COLO829 (cell line): ENCODE results near the gene MTMR2.
A peak's percentile ranks its signal among the peaks of the same experiment; 100 is the strongest.
"Not testable (repeated sequence)": the region's sequence is repeated elsewhere in the genome, so short reads cannot be mapped to it uniquely, and the experiment has no call there.

Source experiments
- DNase-seq: peaks from one replicate; pipeline ENCODE4 v3.0.0; 2012; ENCODE audit warnings: low spot score

MTMR2 gene

DNA sequence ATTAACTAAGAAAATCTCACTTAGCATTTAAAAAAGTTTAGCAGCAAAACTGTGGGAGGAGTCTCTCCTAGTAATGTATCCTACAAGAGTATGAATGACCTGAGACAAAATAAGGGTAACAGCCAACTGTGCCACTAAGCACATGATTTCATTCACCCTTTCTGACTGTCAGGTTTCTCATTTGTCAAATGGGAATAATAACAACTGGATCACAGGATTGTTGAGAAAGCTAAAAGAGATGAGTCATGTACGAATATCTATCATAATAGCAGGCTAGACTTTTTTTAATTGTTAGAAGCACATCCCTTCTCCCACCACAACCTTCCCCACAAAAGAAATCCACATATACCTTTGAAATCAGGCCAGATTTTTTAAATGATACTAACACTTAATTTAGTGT is 39.5 kb downstream of the MTMR2 start:
- no peak for DNase-seq

- DNase-seq = no peak
These were observed 40.5 kb downstream of the MTMR2 start for GRCh38 chr11:95883381-95883780.

DNA sequence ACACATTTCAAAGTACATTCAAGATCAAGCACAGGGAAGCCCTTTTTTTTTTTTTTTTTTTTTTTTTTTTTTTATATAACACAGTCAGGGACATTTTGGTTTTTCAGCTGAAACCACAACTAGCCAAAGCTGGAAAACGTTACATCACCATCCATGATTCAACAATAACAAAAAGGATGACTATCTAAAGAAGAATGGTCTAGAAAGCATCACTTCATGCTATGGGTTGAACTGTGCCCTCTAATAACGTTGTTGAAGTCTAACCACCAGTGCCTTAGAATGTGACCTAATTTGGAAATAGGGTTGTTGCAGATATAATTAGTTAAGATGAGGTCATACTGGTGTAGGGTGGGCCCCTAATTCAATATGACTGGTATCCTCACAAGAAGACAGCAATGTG is 46.6 kb downstream of the MTMR2 start:
- DNase-seq = no peak

DNA sequence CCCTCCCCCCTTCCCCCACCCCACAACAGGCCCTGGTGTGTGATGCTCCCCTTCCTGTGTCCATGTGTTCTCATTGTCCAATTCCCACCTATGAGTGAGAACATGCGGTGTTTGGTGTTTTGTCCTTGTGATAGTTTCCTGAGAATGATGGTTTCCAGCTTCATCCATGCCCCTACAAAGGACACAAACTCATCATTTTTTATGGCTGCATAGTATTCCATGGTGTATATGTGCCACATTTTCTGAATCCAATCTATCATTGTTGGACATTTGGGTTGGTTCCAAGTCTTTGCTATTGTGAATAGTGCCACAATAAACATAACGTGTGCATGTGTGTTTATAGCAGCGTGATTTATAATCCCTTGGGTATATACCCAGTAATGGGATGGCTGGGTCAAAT is 53.0 kb downstream of the MTMR2 start:
- DNase-seq = not testable (repeated sequence)

DNA sequence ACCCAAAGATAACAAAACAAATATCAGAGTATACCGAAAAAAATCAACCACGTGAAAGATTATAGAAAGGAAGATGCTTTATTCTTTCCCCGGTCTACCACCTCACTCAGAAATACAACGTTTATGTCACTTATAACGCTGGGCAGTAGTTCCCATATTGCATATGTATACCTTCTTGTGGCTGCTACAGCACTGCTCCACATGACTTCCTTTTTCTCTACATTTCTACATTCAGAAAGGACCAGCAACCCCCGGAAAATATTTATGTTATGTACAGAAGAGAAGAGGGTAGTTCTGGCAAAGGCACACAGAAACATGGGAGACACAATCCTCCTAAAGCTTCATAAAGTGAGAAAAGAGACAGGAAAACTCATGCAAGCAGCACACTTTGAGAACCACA is 56.8 kb downstream of the MTMR2 start:
- DNase-seq = no peak

DNA sequence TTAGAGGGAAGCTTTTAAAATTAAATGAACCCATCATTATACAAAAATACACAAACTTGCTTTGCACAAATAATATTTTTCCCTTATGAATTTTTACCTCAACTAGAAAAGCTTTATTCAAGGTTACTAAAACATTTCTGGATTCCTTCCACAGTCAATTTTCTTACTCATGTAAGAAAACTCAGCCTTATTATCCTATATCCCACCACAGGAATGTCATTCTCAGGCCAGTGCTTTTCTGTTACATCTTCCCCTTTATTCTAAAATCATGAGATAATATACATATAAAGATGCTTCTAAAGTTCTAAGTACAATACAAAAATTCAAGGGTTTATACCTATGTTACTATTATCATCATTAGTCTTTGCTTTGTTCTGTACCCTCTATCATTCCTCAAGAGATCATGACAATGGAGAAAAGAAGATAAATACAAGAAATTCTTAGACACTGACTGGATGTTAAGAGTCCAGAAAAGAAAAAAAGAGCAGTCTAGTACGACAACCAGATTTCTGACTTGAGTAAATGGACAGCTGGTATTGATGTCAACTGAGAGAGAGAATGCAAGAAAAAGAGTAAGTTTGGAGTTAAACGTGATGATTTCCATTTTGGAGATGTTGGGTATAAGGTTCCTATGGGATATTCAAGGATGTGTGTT is 60.3 kb downstream of the MTMR2 start:
- DNase-seq = no peak

- not testable (repeated sequence) for DNase-seq
These were observed 63.9 kb downstream of the MTMR2 start for GRCh38 chr11:95860024-95860423.

DNA sequence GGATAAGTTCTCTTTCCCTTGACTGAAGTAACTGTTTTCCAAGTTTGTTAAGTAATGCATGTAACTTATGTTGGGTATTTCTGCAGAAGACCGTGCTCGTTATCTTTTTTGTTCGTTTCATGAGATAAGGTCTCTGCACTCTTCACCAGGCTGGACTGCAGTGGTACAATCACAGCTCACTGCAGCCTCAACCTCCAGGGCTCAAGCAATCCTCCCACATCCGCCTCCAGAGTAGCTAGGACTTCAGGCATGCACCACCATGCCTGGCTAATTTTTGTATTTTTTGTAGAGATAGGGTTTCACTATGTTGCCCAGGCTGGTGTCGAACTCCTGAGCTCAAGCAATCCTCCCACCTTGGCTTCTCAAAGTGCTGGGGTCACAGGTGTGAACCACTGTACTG is 69.5 kb downstream of the MTMR2 start:
- DNase-seq = not testable (repeated sequence)

GRCh38 chr11:95853862-95854261 is 70.0 kb downstream of the MTMR2 start:
- no peak for DNase-seq

GRCh38 chr11:95853138-95853537 is 70.8 kb downstream of the MTMR2 start:
- DNase-seq = no peak

GRCh38 chr11:95850137-95850536 is 73.8 kb downstream of the MTMR2 start:
- DNase-seq = no peak

- DNase-seq = peak; percentile 45
These were observed 74.7 kb downstream of the MTMR2 start for GRCh38 chr11:95849087-95849825.

DNA sequence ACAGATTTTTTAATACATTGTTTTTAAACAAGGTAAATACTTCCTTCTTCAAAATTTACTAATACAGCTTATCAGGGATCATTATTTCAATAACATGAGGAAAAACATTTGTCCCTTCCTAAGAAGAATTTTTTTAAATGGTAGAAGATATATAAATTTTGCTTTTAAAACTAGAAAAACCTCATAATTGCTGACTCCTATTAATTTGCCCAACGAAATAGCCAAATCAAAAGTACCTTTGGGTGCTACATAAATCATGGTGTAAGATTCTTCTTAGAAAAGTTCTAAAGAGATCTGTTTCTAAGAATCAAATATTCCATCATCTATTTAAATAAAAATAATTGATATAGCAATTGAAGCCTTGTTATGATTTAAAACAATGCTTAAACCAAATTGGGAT is 78.7 kb downstream of the MTMR2 start:
- no peak for DNase-seq

DNA sequence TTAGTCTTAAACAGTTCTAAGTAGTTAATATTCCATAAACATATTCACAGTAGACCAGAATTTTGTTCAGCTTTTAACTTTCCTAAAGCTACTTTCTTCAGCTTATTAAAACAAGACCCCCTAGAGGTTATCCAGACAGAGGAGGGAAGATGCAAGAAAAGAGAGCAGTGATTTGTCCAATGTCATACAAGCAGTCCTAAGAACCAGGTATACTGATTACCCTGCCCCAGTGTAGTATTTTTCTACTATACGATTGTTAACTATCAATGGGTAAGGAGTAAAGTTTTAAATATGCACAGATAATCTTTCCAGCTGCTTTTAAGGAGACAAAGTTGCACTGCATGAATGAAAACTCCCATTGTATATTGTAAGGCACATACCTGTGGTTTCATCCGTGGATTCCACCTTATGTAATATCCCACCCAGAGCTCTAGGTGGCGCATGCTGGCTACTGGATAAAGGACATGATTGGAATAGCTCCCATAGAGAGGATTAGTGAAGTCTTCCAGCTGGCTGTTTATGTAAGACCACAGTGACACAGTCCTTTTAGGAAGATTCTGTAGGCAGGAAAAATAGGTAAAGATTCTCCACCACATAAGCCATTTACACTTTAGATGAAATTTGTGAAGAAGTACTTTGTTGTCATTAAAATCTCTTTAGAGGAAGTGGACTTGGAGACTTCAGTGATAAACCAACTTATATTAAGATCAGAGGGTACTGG is 88.0 kb downstream of the MTMR2 start:
- DNase-seq = peak; percentile 84

GRCh38 chr11:95835351-95835750 is 88.6 kb downstream of the MTMR2 start:
- no peak for DNase-seq

DNA sequence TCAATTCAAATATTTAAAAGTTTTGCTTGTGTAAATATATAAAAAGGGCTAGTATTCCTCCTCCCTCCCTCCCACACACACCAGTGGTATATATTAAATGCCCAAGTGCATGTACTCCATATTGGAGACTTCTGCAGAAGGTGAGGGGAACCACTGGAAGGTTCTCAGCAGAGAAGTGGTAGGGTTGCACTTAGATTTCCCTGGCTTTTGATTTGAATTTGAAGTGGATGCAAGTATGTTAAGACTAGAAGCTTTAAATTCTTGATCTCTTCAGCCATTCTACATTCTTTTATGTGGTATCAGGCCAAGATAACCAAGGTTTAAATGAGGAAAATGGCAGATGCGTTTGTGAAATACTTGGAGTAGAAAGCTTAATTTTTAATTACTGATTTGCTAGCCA is 90.5 kb downstream of the MTMR2 start:
- no peak for DNase-seq

DNA sequence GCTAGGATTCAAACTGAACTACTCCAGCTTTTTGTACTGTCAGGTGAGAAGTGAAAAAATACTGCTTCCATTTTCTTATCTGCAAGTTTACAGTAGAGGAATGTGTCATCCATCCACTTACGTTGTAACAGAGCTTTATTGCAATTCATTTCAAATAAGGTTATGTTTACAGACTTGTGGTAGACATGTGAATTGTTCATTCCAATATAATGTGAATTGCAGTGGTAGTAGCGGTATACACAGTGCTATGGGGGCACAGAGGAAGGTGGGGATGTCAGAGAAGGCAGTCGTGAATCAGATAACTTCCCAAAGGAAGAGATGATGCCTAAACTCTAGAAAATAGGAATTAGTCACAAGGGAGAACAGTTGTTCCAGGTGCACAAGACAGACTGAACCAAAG is 91.1 kb downstream of the MTMR2 start:
- DNase-seq = no peak

- peak; percentile 40 for DNase-seq
These were observed 92.6 kb downstream of the MTMR2 start for GRCh38 chr11:95831198-95831883.

DNA sequence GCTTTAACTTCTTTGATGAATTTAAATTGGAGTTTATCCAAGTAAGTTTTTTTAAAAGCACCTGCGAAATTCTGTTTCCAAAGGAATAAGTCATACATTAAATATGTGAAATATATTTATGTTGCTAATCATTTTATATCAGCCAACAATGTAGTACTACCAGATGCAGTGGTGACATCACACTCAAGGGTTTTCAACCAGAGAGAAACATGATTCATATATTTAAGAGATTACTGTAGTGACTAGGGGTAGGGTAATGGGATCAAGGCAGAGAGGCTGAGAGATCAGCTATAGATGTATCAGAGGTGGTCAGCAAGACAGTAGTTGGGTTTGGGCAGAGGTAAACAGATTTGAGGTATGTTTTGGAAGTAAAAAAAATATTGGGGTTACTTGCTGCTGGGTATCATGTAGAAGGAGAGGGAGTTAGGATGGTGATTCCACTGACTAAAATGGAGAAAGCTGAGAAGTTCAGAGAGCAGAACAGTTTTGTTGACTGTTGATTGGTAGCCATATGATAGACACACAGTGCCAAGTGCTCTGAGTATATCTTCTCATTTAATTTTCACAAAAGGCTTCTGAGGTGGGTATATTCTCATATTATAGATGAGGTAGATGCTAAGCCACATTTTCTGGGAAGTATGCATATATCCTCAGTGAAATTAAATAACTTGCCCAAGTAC is 94.2 kb downstream of the MTMR2 start:
- no peak for DNase-seq

DNA sequence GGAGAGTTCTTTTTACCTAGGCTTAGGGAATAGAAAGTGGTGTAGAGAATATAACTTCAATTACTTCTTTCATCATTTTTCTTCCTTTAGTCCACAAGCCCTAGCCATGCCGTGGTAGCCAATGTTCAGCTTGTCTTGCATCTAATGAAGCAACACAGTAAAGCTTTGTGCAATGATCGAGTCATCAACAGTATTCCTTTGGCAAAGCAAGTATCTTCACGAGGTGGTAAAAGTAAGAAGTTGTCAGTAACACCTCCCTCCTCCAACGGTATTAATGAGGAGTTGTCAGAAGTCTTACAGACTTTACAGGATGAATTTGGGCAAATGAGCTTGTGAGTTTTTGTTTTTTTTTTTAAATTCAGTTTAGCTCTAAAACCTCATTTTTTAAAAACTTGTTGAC is 96.2 kb downstream of the MTMR2 start:
- no peak for DNase-seq

- no peak for DNase-seq
These were observed 102.3 kb downstream of the MTMR2 start for GRCh38 chr11:95821640-95822039.

DNA sequence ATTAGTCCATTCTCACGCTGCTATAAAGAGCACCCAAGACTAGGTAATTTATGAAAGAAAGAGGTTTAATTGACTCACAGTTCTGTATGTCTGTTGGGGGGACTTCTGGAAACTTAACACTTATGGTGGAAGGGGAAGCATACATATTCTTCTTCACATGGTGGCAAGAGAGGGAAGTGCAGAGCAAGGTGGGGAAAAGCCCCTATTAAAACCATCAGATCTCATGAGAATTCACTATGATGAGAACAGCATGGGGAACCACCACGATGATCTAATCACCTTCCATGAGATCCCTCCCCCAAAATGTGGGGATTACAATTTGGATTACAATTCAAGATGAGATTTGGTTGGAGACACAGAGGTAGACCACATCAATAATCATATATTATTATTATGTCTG is 107.9 kb downstream of the MTMR2 start:
- no peak for DNase-seq
